Activated T-helper 1 cell treated with anti-CD3 and anti-CD28 coated beads, Interleukin-2, amount 50 U/mL, for 16 hours (primary cell): ENCODE measurements around the gene ANGPTL2.

Source experiments
- DNase-seq, 2 donors: peaks; one replicate each; pipeline ENCODE4 v3.0.0-alpha.2; 2020; ENCODE audit warnings: low read depth in 1 of 2, low spot score in 1 of 2

The ANGPTL2 gene

DNA sequence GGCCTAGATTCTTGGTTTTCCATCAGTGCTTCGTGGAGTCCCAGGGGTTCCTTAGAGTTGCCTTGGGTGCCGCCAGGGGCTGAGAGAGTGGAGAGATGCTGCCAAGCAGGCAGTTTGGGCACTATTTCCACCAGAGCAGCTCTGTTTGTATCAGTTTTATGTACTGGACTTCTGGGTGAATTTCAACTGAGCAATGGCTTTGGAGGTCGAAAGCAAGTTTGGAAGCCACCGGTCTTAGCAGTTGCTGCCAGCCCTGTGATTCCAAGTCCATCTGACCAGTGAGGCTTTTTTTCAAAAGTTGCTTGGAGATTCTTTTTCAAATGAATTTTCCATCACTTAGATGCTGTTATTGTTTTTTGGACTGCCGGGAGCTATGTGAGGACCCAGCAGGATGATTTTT, 68.5 kb downstream of the ANGPTL2 start:
- DNase-seq, result no peak

DNA sequence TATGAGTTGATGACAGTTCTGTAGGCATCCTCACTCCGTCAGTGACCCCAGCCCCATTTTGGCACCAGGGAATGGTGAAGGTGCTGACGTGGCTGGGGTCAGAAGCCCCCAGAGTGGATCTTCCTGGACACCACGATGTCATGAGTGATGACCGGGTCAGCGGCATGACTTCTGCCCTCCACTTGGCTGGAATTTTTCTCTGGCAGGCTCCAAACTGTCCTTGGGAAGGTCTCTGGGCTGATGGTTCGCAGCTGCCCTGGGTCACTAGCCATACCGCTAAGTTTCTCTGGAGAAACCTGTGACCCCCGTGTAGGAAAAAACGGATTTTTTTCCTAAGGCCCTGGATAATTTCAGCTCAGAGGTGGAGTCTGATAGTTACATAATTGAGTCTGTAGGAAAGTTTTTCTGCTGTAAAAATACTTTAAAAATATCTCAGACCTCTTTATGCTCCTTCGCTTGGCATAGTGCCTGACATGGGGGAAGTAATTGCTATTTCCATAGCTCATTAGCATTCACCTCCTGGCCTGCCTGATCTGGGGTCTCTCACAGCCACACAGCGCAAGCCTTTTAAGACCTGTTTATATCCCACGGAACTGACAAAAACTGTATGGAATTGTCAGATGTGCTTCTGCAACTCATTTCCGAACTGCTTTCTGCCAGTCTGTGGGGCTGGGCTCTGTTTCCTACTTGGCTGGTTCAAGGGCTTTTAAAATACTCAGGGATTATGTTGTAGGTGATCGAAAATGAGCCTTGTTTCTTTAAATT, 69.2 kb downstream of the ANGPTL2 start:
- DNase-seq, result no peak

DNA sequence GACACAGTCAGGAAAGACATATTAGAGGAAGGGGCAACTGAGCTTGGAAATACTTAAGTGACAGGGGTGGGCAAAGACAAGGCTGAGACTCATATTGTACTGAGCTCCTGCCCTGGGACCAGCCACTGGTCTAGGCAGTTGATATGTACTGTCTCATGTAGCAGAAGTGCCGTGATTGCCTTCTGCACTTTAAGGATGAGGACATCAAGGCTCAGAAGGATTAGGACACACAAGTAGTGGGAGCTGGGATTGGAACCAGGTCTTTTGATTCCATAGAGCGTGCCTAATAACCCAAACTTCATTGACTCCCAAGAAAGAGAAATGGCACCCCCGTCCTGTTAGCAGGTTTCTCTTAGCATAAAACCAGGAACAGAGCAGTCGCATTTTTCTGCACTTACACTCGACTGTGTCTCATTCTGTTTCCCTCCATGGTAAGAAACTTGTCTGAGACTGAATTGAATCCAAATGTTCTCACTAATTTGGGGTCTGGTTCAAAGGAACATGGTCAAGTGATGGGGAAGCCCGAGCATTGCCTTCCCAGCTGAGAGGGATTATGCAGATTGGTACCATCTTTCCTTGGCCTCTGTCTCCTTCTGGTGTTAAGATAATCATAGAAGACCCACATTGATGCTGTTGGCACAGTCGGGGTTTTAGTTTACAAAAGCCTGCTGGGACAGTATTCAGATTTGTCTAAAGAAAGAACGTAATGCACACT, 70.4 kb downstream of the ANGPTL2 start:
- DNase-seq, result no peak

DNA sequence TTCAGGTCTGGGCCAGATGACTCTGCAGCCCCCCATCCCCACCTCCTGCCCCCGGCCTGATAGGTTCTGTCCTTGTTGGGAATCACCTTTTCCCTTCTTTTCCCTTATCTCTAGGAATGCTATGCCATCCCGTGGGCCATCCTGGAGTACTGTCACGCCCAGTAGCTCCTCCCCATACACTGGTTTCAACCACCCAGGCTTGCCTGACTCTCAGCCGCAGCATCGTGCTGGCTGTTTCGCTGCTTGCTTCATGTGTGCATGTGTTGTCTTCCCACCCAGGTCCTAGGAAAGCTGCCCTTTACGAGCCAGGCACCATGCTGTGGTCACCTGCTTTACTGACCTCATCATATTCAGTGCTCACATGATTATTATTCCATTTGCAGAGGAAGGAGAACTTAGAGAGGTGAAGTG, 71.8 kb downstream of the ANGPTL2 start:
- DNase-seq, result no peak

DNA sequence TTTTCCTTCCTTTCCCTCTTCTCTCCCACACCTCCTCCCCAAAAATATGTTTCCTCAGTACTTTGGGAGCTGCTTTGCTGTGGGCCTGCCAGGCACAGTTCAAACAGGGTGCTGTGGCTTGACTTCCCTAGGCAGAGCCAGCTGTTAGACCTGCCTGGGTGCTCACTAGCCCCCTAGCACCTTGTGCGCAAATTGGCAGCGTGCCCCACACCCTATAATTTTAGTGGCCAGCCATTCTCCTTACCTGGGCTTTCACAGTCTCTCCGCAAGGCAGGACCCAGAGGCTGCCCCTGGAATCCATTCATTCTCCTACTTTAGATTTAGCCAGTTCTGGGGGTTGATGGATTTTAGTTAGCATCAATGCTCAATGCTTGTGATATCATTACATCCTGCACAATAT, 72.3 kb downstream of the ANGPTL2 start:
- no peak for DNase-seq

DNA sequence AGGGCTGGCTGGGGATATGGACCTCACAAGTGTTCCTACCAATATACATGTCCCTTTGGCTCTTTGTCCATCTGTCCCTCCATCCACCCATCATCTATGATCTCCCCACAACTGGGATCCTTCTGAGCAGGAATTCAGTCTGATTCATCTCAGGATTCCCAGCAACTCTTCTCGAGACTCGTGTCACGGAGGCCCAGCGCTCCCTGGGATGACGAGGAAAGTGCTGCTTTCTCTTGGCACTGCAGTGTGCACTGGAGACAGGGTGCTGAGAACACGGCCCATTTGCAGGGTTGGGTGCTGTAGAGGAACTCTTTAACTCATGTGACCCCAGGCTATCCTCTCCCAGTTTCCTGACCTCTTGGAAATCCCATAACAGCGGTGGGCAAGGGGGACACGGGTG, 72.9 kb downstream of the ANGPTL2 start:
- DNase-seq, result no peak

DNA sequence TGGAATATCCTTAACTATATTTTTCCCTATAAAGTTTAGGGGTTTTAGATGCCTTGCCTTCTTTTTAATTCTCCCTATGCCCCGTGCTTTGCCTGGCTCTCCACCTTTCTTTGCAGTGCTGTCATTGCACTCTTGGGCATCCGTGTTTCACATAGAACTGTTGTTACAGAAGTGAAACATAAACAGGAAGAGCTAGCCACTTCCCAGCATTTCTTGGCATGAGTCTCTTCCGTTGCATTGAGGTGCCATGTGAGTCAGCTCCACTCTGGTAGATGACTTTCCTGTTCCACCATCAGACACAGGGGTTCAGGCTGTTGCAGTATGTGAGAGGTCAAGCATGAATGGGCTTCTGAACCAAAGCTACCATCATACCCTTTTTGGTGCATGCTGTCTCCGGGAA, 73.4 kb downstream of the ANGPTL2 start:
- DNase-seq, result no peak

DNA sequence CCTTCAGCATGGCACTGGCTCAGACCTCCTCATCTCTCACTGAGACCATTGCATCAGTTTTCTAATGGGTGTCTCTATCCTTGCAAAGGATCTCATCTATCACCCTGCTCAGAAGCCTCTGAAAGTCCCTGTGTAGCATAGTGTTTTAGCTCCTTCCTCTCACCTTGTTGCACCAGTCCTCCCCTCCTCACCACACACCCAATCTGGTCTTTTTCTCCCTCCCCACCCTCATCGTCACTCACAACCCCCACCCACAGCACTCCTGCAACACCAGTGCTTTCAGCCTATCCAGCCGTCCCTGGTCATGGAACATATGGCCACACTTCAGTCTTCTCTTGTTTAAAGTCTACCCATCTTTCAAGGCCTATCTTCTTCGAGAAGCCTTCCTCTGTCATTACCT, 74.5 kb downstream of the ANGPTL2 start:
- DNase-seq, result no peak

DNA sequence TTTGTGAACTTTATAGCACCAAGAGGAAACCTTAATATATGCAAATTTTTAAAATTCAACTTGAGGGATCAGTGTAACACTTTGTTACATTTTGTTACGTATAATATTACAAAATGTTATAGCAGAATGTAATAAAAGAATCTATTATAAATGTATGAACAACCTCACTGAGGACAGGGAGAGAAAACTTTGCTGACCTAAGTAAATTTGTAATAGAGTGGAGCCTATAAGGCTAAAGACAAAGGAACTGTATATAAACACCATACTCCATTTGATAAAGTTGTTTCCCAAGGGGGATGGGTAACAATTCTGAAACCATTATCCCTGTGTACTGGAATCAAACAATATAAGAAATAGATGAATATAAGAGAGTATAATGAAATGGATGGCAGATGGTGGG, 77.3 kb downstream of the ANGPTL2 start:
- DNase-seq, result no peak

DNA sequence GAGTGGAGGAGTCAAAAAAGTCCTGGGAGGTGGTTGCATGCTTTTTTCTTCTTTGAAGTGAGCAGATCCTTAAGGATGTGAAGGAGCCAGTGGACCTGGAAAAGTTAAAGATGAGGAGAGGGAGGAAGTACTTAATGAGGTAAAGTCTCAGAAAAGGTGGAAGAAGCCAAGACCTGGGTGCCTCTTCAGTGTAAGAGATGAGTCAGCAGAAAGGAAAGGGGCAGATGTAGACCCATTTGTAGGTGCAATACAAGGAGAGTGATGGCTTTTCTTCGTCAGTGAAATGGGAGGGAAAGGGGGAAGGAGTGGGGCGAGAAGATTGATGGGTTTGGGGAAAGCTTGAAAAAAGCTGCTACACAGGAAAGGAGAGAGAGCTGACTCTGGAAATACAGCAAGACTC, 82.9 kb downstream of the ANGPTL2 start:
- no peak for DNase-seq

DNA sequence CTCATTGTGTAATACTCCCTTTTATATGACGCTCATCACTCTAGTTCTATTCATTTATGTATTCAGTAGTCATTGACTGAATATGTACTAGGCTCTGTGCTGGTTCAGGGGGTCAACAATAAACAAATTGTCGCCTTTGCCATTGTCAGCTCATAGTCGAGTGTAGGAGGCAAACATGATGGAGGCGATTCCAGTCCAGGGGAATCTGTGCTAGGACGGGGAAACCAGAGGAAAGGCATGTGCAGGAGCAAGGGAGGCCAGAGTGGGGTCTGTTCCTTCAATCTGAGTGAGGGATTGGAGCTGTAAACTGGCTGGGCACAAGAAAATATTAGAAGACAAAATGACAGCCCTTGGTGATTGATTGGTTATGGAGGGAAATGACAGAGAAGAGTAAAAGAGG, 83.9 kb downstream of the ANGPTL2 start:
- no peak for DNase-seq
